DMS79 treated with DMSO at 0.1 percent for 48 hours (cell line): ENCODE measurements around the gene DLG2.

Experiments used
- DNase-seq: peaks from one replicate; lab custom pipeline; 2025; lab: John Stamatoyannopoulos, UW

DLG2 gene

GRCh38 chr11:84763931-84764330 lies 863.2 kb downstream of the DLG2 start:
- no peak for DNase-seq

DNA sequence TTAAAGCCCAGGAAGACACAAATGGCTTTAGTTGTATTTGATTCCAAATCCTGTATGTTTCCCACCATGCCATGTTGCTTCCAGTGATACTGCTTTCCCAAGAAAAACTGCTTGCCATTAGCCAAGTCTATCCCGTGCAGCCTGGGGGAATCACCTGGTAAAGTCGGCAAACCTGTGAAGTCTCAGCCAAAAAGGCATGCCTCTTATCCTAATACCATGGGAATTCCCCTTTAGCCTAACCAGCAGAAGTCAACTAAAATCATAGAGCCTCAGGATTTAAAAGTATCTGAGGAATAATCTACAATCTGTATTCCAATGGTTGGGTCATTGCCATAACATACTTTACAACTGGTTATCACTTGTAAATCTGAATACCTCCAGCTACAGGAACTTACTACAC lies 869.4 kb downstream of the DLG2 start:
- no peak for DNase-seq

GRCh38 chr11:84751371-84751770 lies 875.8 kb downstream of the DLG2 start:
- no peak for DNase-seq

- no peak for DNase-seq
These were observed 879.3 kb downstream of the DLG2 start for GRCh38 chr11:84747871-84748270.

GRCh38 chr11:84740050-84740449 lies 887.1 kb downstream of the DLG2 start:
- DNase-seq = no peak

DNA sequence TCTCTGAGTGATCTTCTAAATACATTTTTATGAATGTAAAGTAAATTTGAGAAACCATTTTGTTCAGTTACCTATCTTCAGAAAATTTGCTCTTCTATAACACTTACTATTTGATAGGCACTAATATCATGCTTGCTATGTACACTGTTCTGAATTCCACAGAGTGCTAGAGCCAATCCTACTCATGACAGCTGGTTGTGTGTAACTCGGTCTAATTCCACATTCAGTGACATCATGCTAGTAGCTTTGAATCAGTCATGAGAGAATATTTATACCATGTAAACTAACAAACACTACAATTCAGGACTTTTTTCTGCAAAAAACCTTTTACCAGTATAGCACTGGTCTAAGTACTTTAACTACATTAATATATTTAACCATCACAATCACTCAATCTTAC lies 902.9 kb downstream of the DLG2 start:
- DNase-seq = no peak

GRCh38 chr11:84722583-84723108 lies 904.5 kb downstream of the DLG2 start:
- no peak for DNase-seq

- DNase-seq = no peak
These were observed 905.6 kb downstream of the DLG2 start for GRCh38 chr11:84721561-84721961.

DNA sequence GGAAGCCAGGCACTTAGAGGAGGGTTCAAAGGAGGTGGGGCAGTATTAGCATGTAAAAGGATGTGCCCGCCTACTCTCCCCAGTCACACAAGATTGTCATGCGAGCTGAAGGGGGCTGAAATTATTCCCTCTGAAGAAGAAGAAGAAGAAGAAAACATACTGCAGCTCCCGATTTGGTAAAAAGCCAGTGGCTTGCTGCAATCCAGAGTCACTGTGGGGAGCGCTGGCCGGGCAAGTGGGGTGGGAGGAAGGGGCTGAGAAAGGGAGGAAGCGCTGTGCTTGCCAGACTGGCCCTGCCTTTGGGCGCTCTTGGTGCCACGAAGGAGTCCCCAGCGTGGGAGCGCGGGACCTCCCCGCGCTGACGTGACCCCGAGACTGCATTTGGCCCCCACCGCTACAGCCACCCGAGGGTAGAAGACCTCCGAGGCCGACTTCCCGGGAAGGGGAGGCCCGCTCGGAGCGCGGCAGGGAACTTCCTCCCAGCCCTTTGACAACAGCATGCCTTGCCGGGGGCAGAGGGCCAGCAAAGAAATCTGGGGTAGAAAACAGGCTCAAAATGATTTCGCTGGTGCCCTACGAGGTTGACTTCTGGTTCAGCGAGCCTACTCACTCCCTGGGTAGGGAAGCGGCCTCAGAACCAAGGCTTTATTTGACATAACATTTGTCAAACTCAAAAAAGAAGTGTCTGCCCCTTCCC lies 906.3 kb downstream of the DLG2 start:
- DNase-seq = no peak

DNA sequence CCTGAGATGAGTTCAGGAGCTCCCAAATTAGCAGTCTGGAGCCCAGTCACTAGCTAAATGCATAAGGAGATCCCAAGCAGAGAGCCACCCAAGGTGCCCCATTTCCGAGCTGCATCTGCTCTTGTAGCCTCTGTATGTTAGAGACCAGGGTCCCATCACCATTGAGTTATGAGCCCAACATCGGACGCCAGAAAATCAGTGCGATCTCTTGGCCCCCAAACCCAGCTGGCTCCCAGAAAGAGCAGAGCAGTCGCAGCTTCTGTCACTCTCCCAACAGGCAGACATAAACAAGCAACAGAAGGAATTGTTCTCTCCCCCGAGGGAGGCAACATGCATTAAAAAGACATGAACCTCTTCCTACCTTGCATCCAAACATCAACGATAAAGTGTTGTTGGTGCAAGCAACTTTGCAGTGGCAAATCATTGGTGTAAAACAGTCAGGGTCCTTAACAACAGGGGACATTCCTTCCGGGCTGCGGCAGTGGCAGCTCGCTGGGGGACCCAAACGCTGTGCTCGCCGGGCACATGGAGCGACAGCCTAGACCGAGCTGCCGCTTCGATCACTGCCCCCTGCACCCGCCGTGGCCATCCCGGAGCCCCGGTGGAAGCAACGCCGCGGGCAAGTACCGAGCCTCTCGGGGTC lies 907.1 kb downstream of the DLG2 start:
- no peak for DNase-seq

DNA sequence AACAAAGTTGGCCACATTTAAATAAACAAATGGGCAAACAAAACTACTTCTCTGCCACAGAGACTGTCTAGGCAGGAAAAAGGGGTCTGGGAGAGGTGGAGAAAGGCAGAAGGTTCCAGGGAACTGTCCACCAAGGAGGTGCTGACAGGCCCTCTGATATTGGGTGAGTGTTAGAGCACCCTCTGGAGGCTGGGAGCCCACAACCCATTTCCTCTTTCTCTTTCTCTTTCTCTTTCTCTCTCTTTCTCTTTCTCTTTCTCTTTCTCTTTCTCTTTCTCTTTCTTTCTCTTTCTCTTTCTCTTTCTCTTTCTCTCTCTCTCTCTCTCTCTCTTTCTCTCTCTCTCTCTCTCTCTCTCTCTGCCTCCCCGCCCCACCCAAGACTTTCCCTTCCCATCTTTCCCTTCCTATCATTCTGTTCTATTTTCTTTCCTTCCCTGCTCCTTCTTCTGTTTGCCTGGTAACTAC lies 912.8 kb downstream of the DLG2 start:
- DNase-seq = no peak

DNA sequence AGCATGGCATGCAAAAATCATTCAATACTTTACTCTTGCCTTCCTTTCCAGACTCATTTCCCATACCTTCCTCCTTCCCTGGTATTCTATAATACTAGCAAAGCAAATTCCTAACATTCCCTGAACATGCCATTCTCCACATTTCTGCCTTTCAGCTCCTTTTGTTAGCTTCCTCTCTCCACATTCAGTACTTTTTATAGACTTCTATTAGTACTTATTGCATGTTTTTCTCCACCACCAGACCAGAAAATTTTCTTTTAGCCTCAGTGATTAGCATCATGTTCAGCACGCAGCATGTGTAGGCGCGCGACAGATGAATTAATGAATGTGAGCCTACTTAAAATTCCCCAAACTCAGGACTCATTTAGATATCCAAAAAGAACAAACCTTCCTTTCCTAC lies 935.3 kb downstream of the DLG2 start:
- no peak for DNase-seq

- no peak for DNase-seq
These were observed 939.7 kb downstream of the DLG2 start for GRCh38 chr11:84687433-84687832.

DNA sequence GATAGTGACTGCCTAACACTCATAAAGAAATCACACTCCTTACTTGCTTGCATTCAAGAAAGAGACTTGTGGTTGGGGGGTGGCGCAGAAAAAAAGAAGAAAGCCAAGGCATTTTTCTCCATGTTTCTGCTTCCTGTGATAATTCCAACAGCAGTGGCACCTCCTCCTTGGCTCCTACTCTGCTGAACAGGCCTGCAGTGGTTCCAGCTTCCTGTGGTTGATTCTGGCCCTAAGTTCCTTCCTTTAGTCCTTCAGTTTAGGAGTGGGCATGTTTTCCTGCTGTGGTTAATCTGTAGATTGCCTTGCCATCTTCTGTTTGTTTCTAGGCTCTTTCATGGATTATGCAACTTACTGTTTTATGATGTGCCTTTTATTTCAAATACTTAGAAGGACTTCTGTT lies 940.4 kb downstream of the DLG2 start:
- no peak for DNase-seq

DNA sequence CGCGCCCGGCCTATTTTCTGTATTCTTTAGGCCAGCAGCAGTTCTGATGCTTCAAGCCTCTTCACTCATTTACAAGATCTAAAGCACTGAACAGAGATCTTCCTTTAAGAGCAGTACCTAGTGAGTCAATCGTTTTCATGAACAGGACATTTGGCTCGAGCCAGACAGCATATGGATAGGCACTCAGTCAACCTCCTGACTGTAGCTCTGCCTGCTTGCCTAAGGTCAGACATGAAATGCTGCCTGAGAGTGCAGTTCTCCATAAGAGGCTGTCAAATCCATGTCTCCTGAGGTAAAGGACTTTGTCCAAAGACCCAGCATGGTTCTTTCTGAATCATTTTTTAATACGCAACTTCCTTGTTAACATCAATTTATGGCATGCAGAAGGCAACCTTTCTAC lies 941.2 kb downstream of the DLG2 start:
- no peak for DNase-seq

- no peak for DNase-seq
These were observed 942.0 kb downstream of the DLG2 start for GRCh38 chr11:84685149-84685548.

- no peak for DNase-seq
These were observed 945.7 kb downstream of the DLG2 start for GRCh38 chr11:84681456-84681855.

DNA sequence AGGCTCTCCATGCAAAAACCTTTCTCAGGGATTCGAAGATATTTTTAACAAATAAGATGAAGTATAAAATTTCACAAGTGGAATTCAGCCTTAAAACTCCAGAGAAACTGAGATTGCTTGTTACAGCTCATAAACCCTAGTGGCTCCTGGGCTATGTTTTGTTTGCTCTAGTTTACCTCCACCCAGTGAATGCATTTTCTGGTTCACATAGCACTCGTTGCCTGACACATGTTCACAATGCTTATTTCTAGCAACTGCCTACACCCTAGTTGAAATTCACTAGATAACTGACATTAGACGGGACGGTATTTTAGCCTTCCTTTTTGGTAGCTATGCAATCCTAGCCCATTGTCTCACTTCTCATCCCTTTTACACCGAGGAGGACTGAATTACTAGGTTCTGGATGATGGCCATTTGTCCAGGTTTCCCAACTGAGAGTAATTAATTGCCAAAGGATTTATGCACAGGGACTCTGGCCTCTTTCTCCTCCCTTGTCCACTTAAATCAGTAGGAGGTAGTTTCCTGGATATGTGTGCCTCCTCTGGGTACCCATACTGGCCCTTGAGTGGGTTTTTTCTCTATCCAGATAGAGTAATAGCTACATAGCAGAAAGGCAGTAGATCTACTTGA lies 951.6 kb downstream of the DLG2 start:
- DNase-seq = no peak

GRCh38 chr11:84673753-84674152 lies 953.4 kb downstream of the DLG2 start:
- DNase-seq = no peak

- no peak for DNase-seq
These were observed 955.7 kb downstream of the DLG2 start for GRCh38 chr11:84671325-84671999.

DNA sequence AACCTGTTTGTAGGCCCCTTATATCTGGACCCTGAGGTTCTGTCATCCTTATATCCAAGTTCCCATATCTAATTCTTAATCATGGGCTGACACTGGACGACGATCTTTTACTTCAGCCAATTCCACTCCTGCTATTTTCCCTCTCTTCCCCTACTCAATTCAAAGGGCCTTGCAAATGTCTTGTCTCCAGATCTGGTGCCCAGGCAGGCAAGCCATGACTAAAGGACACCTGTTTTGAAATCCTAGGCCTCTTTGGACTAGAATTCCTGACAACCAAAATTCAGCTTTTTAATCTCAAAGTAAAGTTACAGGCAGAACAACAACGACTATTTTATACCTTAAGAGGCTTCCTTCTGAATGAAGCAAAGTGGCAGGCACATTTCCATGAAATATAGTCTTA lies 963.4 kb downstream of the DLG2 start:
- no peak for DNase-seq

- DNase-seq = no peak
These were observed 966.7 kb downstream of the DLG2 start for GRCh38 chr11:84660257-84660977.
